IPS-NIHi7 (cell line): ENCODE results near the gene DAGLA.

Experiments used
- DNase-seq: peaks from one replicate; pipeline ENCODE4 v3.0.0; 2012; ENCODE audit warnings: mixed read lengths; ENCODE audit errors: extremely low spot score

Gene DAGLA

DNA sequence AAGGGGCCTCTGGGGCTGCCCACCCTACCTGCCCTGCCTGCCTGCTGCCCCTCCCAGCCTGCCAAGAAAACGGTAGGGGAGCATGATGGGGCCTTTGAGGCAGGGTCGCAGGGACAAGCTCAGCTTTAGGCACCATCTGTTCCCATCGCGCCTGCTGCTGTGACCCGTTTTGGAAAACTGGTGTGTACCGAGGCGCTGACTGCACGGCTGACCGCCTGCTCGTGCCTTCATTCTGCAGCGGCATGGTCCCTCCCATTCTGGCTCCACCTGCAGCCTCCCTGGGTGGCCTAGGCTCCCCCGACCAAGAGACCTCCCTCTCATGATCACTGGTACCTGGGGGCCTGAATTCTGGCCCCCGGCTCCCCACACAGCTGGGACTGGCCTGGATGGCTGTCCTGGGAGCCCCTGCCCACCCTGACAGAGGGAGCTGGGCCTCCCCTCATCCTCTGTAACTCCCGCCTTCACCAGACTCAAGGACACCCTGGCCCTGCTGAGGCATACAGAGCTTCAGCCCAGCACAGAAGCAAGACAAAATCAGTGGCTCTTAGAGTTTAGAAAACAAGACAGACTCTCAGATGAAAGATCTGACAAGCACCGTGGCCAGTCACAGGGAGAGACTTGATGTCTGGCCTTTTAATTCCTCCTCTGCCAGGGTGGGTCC is 65.7 kb downstream of the DAGLA start:
- no peak for DNase-seq

DNA sequence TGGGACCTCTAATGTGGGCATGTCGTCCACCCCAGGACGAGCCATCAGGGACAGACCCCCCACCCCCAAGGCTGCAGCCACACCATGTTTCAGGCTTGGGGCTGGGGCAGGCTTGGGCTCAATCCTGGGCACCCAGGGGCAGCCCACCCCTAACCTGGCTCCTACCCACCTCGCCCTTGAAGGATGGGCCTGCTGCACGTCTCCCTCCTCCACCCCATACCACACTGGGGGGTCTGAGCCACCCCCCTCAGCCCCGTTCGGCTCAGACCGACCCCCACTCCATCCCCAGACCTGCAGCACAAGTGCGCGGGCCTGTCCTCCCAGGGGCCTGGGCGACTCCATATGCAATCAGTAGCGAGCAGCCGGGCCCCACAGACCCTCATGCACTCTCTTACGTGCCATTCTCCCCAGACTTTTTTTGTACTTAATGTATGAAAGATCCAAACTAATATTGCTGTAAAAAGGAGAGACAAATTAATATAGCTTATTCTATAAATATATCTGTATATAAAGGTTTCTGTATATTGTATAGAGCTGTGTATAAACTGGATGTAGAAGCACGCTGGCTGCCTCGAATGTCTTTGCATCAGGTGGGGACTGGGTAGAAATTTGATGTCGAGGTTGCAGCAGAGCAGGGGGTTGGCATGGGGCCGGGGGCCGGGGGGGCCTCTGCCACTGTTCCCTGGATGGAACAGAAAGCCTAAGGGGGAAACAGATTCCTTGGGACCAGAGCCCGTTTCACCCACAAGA is 66.4 kb downstream of the DAGLA start:
- no peak for DNase-seq

DNA sequence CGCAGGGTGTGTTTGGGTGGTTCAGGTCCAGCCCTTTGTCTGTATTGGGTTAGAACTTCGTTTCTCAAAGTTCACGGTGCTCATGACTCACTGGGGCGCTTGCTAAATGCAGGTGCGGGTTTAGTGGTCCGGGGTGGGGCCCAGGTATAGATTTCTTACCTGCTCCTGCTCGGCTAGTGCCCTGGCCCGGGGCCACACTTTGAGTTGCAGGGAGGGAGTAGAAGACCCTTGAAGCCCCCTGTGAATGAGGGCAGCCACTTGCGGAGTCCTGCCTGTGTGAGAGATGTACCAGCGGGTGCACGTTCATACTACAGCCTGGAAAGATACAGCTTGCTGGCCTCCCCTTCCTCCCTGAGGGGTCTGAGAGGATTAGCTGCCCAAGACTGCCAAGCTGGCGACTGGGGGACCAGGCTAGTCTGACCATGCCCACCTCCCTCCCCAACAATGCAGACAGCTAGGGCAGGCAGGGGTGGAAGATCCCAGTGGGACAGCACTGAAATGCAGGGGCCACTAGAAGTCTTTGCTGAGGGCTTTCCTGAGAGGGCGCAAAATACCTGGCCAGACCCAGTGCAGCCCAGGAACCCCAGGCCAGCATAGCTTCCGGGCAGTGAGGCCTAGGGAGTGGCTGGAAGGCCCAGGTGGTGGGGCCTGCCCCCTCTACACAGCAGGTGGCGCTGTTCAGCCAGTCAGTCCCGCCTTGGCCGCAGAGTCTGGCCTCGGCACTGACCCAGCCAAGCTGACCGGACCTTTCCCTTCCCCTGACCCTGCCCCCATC is 67.2 kb downstream of the DAGLA start:
- DNase-seq = peak; percentile 93

DNA sequence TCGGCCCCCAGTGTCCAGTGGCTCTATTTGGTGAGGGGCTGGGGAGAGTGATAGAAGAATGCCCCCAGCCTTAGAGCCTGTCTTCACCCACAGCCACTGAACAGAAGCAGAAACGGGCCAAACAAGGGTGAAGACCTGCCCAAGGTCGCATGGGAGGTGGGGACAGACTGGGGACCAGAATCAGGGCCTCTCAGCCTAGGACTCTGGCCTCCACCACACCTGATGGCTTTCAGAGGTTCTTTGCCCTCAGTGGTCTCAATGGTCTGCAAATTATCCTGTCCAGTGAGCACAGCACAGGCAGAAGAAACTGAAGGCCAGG is 67.7 kb downstream of the DAGLA start:
- DNase-seq = no peak

DNA sequence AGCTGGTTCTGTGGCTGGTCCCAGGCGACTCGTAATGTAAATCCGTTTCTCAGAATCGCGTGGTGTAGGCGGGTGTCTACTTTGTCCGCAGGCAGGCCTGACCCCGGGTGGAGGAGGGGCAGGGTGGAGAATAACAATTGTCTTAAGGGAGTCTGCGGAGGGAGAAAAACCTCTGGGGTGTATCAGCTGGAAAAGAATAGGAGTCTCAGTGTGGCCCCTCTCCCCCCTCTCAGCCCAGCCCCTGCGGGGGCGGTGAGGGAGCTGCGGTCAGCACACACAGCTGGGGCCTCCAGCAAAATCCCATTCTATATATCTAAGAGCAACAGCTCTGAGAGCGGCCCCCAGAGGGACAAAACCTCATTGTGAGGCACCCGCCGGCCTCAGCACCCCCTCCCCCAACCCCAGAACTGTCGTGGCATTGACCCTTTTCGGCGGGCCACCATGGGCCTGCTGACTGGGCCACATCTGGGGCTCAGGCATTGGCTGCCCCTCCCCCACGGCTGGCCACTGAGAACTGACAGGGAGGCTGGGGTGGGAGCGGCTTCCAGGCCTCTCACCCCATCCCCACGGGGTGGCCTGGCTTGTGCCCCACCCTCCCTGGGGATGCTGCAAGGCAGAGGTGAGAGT is 69.5 kb downstream of the DAGLA start:
- DNase-seq = no peak

DNA sequence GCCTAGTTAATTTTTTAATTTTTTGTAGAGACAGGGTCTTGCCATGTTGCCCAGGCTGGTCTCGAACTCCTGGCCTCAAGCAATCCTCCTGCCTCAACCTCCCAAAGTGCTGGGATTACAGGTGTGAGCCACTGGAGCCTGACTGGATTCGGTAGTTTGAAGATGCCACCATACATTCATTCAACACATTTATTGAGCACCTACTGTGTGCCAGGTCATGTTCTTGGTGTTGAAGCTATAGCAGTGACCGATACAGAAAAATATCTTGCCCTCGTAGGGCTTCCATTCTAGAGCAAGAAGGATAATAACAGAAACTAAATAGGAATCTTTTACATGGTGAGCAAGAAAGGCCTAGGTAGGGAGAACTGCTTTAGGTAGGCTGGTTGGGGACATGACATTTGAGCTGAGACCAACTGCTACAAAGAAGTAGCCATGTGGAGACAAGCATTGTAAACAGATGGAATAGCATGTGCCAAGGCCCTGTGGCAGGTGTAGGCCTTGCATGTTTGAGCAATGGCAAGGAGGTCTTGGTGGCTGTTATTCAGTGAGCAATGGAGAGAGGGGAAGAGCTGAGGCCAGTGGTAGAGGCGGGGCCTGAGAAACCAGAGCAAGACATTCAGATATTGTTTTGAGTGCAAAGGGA is 70.6 kb downstream of the DAGLA start:
- DNase-seq = no peak

DNA sequence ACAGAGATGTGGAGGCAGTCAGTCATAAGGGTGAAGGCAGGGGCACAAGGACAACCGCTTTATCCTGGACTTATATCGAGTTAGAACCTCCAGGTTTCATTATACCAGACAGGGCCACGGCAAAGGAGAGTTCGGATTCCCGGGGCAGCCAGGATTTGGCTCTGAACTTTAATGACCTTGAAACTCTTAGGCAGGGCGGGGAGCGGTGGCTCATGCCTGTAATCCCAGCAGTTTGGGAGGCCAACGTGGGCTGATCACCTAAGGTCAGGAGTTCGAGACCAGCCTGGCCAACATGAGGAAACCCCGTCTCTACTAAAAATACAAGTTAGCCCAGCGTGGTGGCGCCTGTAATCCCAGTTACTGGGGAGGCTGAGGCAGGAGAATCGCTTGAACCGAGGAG is 71.2 kb downstream of the DAGLA start:
- DNase-seq = no peak

DNA sequence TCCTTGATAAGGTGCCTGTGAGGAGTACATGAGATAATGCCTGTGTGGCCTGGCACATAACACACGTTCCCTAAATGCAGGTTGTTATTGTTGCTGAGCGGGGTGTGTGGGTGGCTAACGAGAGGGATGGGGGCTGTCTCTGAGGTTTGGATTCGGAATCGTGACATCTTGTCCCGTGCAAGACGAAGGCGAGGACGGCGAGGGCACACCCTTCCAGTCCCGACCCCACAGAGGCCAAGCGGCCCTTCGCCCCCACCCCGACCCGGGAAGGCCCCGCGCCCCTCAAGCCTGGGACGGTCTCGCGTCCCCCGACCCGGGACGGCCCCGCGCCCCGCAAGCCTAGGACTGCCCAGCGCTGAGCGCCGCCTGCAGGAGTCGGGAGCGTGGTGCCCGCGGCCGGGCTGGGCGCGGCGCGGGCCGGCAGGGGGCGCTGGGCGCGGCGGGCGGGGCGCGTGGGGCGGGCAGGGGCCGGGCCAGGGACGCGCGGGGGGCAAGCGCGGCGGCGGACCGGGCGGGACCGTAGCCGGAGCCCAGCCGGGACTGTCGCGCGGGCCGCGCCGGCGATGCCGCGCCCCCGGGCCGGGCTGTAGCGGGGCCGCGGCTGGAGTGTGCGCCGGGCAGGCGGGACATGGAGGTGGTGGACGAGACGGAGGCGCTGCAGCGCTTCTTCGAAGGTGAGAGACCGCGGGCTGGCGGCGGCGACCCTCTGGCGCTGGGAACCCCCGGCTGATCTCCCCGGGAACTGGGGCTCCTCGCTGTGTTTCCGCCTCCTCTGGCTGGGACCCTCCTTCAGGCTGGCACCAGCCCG is 72.1 kb downstream of the DAGLA start, which contains the start of gene MYRF:
MYRF (plus strand) TSS at position 520 of the 808 bp plus-strand sequence; CDS start at position 629, 109 bp downstream.
- peak; percentile 78 for DNase-seq

DNA sequence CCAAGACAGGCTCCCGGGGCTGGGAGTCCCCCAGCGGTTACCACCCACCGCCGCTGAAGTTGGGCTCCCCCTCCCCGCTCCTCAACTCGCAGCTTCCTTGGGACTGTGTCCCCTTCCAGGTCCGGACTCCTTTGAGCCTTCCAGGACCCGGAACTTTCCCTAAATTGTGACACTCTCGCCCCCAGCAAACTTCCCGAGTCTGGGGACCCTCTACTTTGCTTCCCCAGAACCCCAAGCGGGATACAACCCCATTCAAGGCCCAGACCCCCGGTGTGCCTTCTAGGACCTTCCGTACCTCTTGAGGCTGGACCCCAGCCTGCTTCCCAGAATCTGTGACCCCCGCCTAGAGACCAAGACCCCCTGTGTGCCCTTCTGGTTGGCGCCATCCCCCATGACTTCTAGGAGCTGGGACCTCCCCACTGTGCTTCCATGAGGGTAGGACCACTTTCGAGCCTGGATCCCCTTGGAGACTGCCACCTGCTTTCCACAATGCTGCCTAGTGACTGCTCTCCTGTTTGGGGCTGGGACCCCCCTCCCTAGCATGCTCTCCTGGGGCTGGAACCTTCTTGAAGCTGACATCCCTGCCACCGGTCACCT is 72.8 kb downstream of the DAGLA start:
- DNase-seq = no peak

DNA sequence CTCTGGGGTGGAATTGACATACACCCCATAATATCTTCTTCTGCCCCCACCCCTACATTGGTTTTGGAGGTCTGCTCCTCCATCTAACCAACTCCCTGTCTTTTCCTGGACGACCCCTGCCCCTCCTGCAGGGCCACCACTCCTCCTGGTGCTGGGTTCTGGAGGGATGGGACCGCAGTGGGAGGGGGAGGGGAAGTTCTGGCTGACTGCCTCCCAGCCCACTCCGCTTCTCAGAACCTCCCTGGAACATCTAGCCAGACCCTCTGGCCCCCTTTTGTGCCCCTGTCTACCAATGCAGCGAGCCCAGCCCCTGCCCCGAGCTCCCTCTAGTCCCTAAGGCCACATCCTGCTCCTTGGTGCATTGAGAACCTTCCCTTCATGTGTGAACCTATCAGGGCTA is 73.5 kb downstream of the DAGLA start:
- no peak for DNase-seq

DNA sequence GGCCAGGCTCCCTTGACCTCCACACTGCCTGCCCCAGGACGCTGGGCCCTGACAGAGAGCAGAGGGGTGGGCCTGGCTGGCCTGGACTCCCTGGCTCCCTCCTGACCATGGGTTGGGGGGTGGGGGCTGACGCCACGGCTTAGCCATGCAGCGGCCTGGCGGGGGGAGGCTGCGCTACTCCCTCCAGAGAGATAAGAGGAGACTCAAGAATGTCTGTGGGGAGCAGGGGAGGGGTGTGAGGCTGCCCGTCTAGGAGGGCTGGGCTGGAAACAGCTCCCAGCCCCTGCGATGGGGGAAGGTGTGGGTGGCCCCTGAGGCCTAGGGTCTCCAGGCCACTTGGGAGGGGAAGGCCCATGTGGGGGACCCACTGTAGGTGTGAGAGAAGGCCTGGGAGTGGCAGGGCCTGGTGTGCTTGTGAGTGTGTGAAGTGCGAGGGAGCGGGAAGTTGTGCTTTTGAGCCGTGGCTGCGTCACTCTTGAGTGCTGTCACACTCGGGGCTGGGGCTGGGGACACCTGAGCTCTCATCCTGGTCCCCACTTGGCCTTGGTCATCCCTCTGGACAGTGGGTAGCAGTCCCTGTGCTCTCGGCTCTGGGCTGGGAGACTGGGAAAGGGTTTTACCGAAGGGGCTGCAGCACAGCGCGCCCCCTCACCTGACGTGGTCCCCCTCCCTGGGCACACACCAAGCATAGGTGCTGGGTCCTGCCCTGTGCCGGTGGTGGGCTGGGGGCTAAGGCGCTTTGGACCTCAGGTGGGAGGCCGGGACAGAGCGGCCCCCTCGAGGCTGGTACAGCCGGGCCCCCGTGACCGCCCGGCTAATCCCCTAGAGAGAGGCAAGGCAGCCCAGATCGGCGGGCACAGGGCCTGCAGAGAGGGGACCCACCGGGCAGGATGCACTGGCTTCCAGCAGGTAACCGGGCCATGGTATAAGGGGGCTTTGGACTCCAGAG is 74.6 kb downstream of the DAGLA start:
- peak; percentile 38 for DNase-seq

DNA sequence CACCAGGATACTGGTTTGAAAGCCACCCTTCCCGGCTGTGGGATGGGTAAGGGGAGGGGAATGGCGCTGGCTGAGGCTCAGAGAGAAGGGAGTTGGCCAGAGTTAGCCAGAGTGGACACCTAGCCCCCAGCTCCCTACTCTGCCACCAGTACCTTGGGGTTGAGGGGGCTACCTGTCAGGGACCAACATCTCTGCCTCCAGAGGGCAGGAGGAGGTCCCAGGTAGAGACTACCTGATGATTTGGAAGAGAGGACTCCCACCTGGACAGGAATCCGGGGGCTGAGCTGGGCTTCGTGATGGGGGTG is 75.9 kb downstream of the DAGLA start:
- DNase-seq = no peak

DNA sequence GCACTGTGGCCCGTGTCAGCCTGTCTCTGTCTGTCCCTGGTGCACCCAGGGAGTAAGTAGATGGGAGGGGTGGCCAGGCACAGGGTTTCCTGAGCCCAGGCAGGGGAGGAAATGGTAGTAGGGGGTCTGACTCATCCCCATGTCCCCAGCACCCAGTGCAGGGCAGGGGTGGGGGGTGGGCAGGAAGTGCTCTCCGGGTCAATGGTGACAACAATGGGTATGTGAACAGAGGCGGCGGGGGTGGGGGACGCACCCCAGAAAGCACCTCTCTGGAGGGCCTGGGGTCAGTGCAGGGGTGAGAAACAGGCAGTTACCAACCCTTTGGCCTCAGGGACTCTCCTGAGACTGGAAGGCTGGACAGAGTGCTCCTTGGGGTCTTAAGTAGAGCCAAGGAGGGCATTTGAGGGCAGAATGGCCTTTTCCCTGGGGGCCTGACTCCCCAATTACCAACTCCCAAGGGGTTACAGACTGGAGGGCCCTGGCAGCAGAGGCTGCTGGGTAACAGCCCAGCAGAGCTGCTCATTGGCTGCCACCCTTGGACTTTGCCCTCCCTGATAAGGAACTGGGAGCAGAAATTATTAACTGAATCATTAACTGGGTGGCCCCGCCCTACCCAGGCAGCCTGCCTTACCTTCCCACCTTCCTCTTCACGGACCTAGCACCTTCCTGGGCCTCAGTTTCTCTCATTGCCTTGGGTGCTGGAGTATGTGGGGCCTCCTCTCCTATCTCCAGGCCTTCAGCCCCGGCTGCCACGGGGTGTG is 76.4 kb downstream of the DAGLA start:
- DNase-seq = peak; percentile 40

DNA sequence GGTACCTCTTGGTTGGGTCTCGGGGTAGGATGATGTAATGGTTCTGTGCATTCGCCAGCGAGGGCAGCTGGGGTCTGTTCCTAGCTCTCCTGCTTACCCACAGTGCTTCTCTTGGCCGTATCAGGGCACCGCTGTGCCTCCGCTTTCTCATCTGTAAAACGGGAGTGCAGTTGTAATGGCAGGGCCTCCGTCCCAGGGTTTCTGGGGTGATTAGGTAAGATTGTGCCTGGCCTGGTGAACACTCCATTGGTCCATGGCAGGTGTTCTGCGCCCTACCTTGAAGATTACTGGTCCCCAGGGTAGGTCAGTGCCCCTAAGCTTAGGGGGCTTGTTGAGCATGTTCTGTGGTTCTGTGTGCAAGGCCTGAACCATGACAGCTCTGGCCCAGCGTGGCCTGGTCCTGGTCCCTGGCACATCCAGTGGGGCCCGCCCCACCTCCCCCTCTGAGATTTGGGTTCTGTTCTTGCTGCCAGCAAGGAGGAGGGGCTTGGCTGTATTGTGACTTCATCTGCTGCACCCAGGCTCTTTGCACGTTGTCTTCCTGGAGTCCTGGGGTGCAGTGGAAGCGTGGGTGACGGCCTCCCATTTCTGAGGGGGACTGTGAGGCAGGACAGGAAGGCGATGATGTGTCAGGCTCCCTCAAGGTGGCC is 77.1 kb downstream of the DAGLA start:
- no peak for DNase-seq

DNA sequence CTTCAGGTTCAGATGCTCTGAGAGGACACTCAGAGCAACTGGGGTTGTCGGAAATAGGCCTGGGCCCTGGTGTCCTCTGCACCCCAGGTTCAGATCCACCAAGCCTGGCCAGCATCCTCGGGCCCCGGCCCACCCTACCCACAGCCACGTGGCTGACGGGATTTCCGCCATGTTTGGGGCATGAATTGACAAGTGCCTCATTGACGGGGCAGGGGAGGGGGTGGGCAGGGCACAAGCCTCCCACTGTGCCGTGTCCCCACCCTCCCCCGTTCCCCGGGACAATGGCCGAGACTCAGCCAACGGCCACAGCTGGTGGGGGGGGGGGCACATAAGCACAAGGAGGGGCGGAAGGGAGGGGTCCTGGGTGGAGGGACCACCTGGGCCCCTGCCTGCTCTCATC is 80.8 kb downstream of the DAGLA start:
- no peak for DNase-seq

DNA sequence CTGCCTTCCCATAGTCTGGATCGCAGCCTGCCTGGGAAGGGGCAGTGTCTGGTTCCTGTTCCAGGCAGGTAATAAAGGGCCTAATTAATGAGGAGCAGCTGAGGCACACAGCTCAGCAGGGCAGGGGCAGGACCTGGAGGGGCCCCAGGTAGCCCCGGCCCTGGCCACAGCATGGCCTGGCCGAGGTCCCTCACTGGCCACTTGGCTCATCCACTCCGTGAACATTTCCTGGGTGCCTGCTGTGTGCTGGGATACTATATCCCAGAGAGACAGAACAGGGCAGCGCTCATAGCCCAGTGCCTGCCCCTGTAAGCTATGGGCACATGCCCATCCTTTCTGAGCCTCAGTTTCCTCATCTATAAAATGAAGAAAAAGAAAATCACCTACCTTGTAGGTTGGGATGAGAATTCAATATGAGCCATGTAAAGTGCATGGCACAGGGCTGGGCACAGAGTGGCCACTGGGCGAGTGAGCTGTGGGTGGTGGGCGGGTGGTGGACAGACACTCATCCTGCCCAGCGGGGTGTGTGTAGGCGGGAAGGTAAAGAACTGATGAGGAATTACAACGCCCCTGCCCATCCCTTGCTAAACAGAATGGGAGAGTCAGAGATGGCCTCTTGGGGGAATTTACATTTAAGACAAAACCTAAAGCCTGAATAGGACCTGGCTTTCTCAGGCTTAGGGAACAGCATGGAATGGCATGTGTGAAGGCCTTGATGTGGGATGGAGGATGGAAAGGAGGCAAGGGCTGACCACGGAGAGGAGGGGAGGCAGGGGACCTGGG is 81.4 kb downstream of the DAGLA start:
- DNase-seq = no peak

DNA sequence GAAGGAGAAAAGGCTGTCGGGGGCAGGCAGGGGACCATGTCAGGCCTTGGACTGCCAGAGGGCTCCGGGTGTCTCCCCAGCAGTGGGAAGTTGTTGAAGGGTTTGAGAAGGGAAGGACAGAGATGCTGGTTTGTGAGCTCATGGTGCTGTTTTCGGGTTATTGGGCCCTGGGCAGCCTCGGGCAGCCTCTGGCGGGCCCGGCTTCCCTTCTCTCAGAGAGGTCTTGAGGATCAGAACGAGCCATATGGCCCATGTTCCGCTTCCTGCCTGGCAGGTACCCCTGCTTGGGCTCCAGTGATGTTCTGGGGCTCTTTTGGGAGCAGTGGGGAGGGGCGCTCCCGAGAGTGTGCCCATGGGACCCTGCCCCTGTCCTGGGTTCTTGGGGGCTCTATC is 82.0 kb downstream of the DAGLA start:
- DNase-seq = no peak

DNA sequence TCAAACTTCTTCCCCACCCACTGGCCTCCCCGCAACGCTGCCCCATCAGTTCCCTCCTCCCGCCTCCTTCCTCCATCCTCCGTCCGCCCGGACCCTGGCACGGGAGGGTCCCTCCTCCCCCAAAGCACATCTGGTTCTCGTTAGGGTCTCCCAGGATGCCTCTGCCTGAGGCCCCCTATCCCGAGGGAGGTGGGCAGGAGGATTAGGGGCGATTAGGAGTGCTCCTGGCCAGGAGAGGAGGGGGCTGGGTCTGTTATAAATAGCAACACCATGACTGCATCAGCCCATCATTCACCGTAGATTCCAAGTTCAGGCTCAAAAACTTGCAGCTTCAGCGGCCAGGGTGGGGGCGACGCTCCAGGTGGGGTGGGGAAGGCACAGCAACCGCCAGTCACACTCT is 82.6 kb downstream of the DAGLA start:
- no peak for DNase-seq
